ENCODE data around the gene PLCD1.

GRCh38 chr3:38032328-38032865, 3.0 kb upstream of the PLCD1 start:
- TF ChIP-seq, protein P1, sequence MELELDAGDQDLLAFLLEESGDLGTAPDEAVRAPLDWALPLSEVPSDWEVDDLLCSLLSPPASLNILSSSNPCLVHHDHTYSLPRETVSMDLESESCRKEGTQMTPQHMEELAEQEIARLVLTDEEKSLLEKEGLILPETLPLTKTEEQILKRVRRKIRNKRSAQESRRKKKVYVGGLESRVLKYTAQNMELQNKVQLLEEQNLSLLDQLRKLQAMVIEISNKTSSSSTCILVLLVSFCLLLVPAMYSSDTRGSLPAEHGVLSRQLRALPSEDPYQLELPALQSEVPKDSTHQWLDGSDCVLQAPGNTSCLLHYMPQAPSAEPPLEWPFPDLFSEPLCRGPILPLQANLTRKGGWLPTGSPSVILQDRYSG (CRISPR knock-in tag; IDR thresholded peaks at IDR 0.05): no peak
- TF ChIP-seq RBM39 (IDR thresholded peaks at IDR 0.05; ENCODE audit: low read depth, low read length, poor library complexity, severe bottlenecking): no peak
- TF ChIP-seq, protein P2, sequence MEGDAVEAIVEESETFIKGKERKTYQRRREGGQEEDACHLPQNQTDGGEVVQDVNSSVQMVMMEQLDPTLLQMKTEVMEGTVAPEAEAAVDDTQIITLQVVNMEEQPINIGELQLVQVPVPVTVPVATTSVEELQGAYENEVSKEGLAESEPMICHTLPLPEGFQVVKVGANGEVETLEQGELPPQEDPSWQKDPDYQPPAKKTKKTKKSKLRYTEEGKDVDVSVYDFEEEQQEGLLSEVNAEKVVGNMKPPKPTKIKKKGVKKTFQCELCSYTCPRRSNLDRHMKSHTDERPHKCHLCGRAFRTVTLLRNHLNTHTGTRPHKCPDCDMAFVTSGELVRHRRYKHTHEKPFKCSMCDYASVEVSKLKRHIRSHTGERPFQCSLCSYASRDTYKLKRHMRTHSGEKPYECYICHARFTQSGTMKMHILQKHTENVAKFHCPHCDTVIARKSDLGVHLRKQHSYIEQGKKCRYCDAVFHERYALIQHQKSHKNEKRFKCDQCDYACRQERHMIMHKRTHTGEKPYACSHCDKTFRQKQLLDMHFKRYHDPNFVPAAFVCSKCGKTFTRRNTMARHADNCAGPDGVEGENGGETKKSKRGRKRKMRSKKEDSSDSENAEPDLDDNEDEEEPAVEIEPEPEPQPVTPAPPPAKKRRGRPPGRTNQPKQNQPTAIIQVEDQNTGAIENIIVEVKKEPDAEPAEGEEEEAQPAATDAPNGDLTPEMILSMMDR (CRISPR knock-in tag; IDR thresholded peaks at IDR 0.05): no peak

Measured in HepG2 (cell line).